ENCODE measurements around the gene HSPA1L.
A peak's percentile ranks its signal among the peaks of the same experiment; 100 is the strongest.

HSPA1L gene

DNA sequence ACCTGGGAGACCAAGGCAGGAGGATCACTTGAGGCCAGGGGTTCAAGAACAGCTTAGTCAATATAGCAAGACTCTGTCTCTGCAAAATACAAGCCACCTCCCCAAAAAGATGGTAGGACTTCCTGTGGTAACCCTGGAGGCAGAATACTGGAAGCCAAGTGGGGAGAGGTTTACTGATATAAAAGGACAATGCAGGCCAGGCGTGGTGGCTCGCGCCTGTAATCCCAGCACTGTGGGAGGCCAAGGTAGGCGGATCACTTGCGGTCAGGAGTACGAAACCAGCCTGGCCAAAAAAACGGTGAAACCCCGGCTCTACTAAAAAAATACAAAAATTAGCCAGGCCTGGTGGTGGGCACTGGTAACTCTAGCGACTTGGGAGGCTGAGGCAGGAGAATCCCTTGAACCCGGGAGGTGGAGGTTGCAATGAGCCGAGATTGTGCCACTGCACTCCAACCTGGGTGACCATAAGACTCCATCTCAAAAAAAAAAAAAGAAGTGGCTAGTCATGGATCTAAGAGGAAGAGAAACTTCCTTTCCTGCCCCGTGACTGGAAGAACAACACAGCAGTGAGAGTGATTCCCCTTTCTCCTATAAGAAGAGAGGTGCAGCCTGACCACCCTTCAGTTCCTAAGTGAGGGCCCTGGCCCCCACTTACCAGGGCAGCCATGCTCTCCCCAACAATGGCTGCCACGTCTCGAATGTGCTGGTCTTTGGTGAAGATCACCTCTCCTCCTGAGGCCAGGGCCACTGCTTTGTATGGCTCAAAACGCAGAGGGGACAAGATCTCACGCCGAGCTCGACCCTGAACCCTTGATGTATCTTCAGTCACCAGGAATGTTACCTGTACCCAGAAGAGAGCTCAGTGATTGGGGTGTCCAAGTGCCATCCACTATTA, 46.5 kb downstream of the HSPA1L start:
- TF ChIP-seq, protein P1, sequence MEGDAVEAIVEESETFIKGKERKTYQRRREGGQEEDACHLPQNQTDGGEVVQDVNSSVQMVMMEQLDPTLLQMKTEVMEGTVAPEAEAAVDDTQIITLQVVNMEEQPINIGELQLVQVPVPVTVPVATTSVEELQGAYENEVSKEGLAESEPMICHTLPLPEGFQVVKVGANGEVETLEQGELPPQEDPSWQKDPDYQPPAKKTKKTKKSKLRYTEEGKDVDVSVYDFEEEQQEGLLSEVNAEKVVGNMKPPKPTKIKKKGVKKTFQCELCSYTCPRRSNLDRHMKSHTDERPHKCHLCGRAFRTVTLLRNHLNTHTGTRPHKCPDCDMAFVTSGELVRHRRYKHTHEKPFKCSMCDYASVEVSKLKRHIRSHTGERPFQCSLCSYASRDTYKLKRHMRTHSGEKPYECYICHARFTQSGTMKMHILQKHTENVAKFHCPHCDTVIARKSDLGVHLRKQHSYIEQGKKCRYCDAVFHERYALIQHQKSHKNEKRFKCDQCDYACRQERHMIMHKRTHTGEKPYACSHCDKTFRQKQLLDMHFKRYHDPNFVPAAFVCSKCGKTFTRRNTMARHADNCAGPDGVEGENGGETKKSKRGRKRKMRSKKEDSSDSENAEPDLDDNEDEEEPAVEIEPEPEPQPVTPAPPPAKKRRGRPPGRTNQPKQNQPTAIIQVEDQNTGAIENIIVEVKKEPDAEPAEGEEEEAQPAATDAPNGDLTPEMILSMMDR (IDR thresholded peaks at IDR 0.05; ENCODE audit: control insufficient read depth, insufficient read depth, low read depth, low read length, missing control alignments), result no peak
- no peak overlapping the region for H3K4me3 ChIP-seq (ENCODE audit: control insufficient read depth, low read depth, low read length)
- DNase-seq (ENCODE audit: low read depth), result no peak

DNA sequence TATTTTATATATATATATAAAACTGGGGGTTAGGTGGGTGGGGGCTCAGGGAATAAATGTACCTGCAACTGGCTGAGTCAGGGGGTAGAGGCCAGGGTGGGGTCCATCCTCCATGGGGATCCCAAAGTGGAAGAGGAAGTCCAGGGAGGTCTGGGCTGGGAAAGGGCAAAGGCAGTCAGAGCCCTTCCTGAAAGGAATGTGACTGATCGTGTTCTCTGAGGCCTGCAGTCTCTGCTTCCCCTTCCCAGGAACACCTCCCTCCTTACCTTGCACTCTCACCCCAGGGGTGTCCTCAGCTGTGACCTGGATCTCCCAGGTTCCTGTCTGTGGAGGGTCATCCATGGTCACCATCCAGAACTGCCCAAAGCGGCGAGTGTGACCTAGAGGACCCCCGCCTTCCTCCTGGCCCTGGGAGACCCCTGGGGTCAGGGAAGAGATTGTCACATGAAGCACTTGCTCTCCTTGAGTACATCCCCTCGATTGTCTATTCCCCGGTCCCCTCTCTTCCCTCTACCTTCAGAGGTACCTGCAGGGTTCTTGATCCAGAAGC, 47.9 kb downstream of the HSPA1L start:
- DNase-seq (ENCODE audit: low read depth), result no peak

DNA sequence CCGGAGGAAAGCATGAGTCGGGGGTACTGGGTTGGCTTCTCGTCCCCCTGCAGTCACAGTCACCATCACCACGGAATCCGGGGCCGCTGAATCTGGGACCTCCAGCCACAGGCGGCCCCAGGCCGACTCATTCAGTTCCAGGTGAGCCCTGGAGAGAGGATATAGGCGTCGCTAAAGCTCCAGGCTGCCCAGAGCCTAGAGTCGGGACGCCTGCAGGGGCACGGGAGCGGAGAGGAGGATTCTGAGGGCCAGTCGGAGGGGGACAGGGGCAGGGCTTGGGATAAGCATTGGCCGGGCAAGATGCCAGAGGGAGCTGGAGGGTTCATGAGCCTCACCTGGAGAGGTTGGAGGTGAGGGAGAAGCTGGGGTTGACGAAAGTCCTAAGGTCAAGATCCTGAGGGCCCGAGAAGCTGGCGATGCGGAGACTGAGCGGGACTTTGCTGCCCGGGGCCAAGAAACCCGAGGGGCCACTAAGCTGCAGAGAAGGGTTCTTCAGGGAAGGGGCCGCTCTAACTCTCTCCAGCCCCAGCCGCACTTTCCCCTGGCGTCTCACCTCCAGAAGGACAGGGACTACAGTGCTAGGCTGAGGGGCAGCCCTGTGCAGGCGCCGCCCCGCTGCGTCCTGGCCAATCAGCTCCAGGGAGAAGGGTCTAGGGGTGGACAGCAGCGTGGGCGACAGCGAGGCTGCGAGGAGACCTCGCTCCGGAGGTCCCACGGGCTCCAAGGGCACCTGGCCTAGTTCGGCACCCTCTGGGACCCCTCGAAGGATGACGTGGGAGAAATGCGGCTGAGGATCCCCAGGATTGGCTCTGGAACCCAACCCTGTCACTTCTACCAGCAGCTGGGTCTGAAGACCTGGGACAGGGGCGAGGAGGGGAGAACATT, 48.9 kb downstream of the HSPA1L start:
- peak overlapping the region; percentile 9 for H3K4me3 ChIP-seq (ENCODE audit: control insufficient read depth, low read depth, low read length)
- TF ChIP-seq, protein P1 (IDR thresholded peaks at IDR 0.05; ENCODE audit: control insufficient read depth, insufficient read depth, low read depth, low read length, missing control alignments), result no peak
- DNase-seq (ENCODE audit: low read depth), result no peak

More for the DNA sequence above, 47.9 kb downstream of the HSPA1L start:
- no peak overlapping the region for H3K4me3 ChIP-seq (ENCODE audit: control insufficient read depth, low read depth, low read length)
- TF ChIP-seq, protein P1 (IDR thresholded peaks at IDR 0.05; ENCODE audit: control insufficient read depth, insufficient read depth, low read depth, low read length, missing control alignments), result no peak

DNA sequence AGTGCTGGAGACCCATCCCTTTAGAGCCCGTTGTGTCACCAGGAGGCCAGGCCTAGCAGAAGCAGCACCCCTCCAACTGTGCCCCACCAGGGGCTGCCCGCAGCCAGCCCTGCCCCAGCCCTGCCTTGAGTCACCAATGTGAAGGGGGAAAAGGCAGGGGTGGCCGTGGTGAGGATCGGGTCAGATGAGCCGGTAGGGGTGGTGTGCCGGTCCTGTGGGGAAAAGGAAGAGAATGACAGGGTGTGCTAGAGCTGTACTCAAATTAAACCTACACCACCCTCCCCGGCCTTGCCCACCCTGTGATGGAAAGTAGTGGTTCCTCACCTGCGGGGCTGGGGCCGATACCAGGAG, 49.5 kb downstream of the HSPA1L start:
- TF ChIP-seq, protein P1 (IDR thresholded peaks at IDR 0.05; ENCODE audit: control insufficient read depth, insufficient read depth, low read depth, low read length, missing control alignments), result no peak
- no peak for DNase-seq (ENCODE audit: low read depth)
- H3K4me3 ChIP-seq (ENCODE audit: control insufficient read depth, low read depth, low read length), result no peak overlapping the region

DNA sequence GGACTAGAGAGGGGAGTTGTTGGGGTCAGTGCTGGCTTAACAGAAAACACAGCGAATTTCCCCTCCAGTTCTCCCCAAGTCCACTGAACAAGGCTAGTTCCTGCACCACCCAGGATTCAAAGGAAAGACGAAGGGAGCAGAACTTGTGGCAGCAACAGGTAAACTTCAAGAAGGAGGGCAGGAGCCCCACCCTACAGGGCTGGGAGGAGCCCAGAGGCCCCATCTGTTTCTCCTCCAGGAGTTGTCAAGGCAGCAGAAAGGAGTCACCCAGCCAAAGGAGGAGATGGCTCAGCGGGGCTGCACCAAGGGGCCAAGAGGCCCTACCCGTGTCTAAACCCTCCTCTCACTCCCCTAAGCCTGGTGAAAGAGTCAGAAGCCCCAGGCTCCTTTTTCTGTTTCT, 50.9 kb downstream of the HSPA1L start:
- no peak for DNase-seq (ENCODE audit: low read depth)
- H3K4me3 ChIP-seq (ENCODE audit: control insufficient read depth, low read depth, low read length), result no peak overlapping the region
- TF ChIP-seq, protein P1 (IDR thresholded peaks at IDR 0.05; ENCODE audit: control insufficient read depth, insufficient read depth, low read depth, low read length, missing control alignments), result no peak

DNA sequence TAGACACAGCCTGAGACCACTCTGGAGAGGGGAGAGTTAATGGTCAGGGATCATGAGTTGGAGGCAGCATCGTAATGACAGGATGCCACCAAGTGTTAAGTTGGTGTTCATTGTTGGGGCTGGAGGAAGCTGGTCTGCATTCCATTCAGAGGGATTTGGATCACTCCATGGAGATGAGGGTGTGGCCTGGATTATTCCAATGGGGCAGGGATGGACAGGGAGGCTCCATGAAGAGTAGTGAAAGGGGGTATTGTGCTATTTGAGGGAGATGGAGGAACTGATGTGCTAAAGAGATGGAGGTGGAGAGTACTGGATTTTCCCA, 51.5 kb downstream of the HSPA1L start:
- TF ChIP-seq, protein P1 (IDR thresholded peaks at IDR 0.05; ENCODE audit: control insufficient read depth, insufficient read depth, low read depth, low read length, missing control alignments), result no peak
- no peak for DNase-seq (ENCODE audit: low read depth)
- no peak overlapping the region for H3K4me3 ChIP-seq (ENCODE audit: control insufficient read depth, low read depth, low read length)

All from AG09309 (cell line).